SK-N-SH treated with all-trans-retinoic acid at 6 μM for 48 hours (cell line): Measurements from ENCODE around the gene DENND1C.

ENCODE experiments used
- ATAC-seq: fragments of 200-7000 bp; cut with Tn5 transposase; 3 replicates; pipeline ENCODE4 v1.9.1; 2020; ENCODE audit warnings: mild to moderate bottlenecking, moderate library complexity
- ARNTL ChIP-seq: fragments of 450-650 bp; formaldehyde crosslinking; IDR thresholded peaks from 2 replicates; pipeline ENCODE4 v1.5.0; 2020; ENCODE audit warnings: low read depth, mild to moderate bottlenecking, moderate library complexity, borderline replicate concordance
- CSDC2 ChIP-seq: fragments of 250-450 bp; sonication (Bioruptor Pico); IDR thresholded peaks from 2 replicates; pipeline ENCODE4 v1.5.0; 2020; ENCODE audit warnings: mild to moderate bottlenecking, moderate library complexity
- CSRNP3 ChIP-seq: fragments of 250-450 bp; sonication (Bioruptor Pico); IDR thresholded peaks from 2 replicates; pipeline ENCODE4 v1.5.1; 2021; ENCODE audit warnings: mild to moderate bottlenecking, moderate library complexity
- ESRRG ChIP-seq: fragments of 250-450 bp; sonication (Bioruptor Pico); IDR thresholded peaks from 2 replicates; pipeline ENCODE4 v1.6.1; 2021; ENCODE audit warnings: mild to moderate bottlenecking
- ISL1 ChIP-seq: fragments of 250-450 bp; sonication (Bioruptor Pico); IDR thresholded peaks from 2 replicates; pipeline ENCODE4 v2.1.2; 2022; ENCODE audit warnings: mild to moderate bottlenecking, moderate library complexity
- OSR1 ChIP-seq: fragments of 250-450 bp; sonication (Bioruptor Pico); IDR thresholded peaks from 2 replicates; pipeline ENCODE4 v1.8.0; 2022; ENCODE audit warnings: moderate library complexity, mild to moderate bottlenecking, inconsistent platforms
- PATZ1 ChIP-seq: fragments of 250-450 bp; sonication (Bioruptor Pico); IDR thresholded peaks from 2 replicates; pipeline ENCODE4 v1.8.0; 2020; ENCODE audit warnings: mild to moderate bottlenecking, moderate library complexity, borderline replicate concordance
- POU6F1 ChIP-seq: fragments of 250-450 bp; sonication (Bioruptor Pico); IDR thresholded peaks from 2 replicates; pipeline ENCODE4 v1.8.0; 2021; ENCODE audit warnings: low read depth, mild to moderate bottlenecking, moderate library complexity, borderline replicate concordance
- PPARA ChIP-seq: fragments of 250-450 bp; sonication (Bioruptor Pico); IDR thresholded peaks from 2 replicates; pipeline ENCODE4 v1.5.0; 2020; ENCODE audit warnings: mild to moderate bottlenecking, borderline replicate concordance
- RARB ChIP-seq: fragments of 250-450 bp; sonication (Bioruptor Pico); IDR thresholded peaks from 2 replicates; pipeline ENCODE4 v1.8.0; 2021; ENCODE audit warnings: mild to moderate bottlenecking, moderate library complexity
- SNAI2 ChIP-seq: fragments of 250-450 bp; sonication (Bioruptor Pico); IDR thresholded peaks from 2 replicates; pipeline ENCODE4 v1.5.0; 2020; ENCODE audit warnings: mild to moderate bottlenecking, moderate library complexity
- TCF4 ChIP-seq: fragments of 250-450 bp; sonication (Bioruptor Pico); IDR thresholded peaks from 2 replicates; pipeline ENCODE4 v1.8.0; 2021; ENCODE audit warnings: mild to moderate bottlenecking, moderate library complexity, borderline replicate concordance
- TOX ChIP-seq: fragments of 250-450 bp; sonication (Bioruptor Pico); IDR thresholded peaks from 2 replicates; pipeline ENCODE4 v1.8.0; 2021; ENCODE audit warnings: mild to moderate bottlenecking, moderate library complexity, borderline replicate concordance
- TSHZ2 ChIP-seq: fragments of 250-450 bp; sonication (Bioruptor Pico); IDR thresholded peaks from 2 replicates; pipeline ENCODE4 v1.5.0; 2020; ENCODE audit warnings: mild to moderate bottlenecking, moderate library complexity
- ZC3H10 ChIP-seq: fragments of 250-450 bp; sonication (Bioruptor Pico); IDR thresholded peaks from 2 replicates; pipeline ENCODE4 v1.5.1; 2021; ENCODE audit warnings: mild to moderate bottlenecking, moderate library complexity
- ZFP3 ChIP-seq: fragments of 250-450 bp; sonication (Bioruptor Pico); IDR thresholded peaks from 2 replicates; pipeline ENCODE4 v1.5.0; 2020; ENCODE audit warnings: mild to moderate bottlenecking, moderate library complexity
- ZFP30 ChIP-seq: fragments of 450-650 bp; formaldehyde crosslinking; IDR thresholded peaks from 2 replicates; pipeline ENCODE4 v1.5.0; 2022; ENCODE audit warnings: mild to moderate bottlenecking, moderate library complexity
- ZNF565 ChIP-seq: fragments of 450-650 bp; formaldehyde crosslinking; conservative IDR thresholded peaks from 2 replicates; pipeline ENCODE4 v1.5.0; 2020; ENCODE audit warnings: low read depth, mild to moderate bottlenecking, moderate library complexity
- ZNF70 ChIP-seq: fragments of 450-650 bp; formaldehyde crosslinking; IDR thresholded peaks from 2 replicates; pipeline ENCODE4 v1.5.0; 2020; ENCODE audit warnings: mild to moderate bottlenecking, moderate library complexity
- ZNF8 ChIP-seq: fragments of 450-650 bp; formaldehyde crosslinking; IDR thresholded peaks from 2 replicates; pipeline ENCODE4 v1.5.0; 2020; ENCODE audit warnings: mild to moderate bottlenecking, moderate library complexity

Gene DENND1C

GRCh38 chr19:6491802-6492592, 10.4 kb upstream of the DENND1C start:
- TF ChIP-seq ZNF565 (CRISPR knock-in tag) (0 out of 2 replicates have a peak, but pooled peaks have one; percentile 46), ZFP3 (CRISPR knock-in tag) (no peak)
- ATAC-seq = no peak

GRCh38 chr19:6490134-6490533, 8.5 kb upstream of the DENND1C start:
- ATAC-seq = no peak
- TF ChIP-seq CSRNP3 (CRISPR knock-in tag) (no peak), SNAI2 (CRISPR knock-in tag) (no peak), TSHZ2 (CRISPR knock-in tag) (no peak), PATZ1 (CRISPR knock-in tag) (no peak), CSDC2 (no peak), ZFP30 (CRISPR knock-in tag) (no peak), ISL1 (CRISPR knock-in tag) (no peak), POU6F1 (CRISPR knock-in tag) (no peak), TCF4 (no peak), ZNF70 (CRISPR knock-in tag) (no peak), ZNF8 (CRISPR knock-in tag) (no peak), ZC3H10 (CRISPR knock-in tag) (no peak), ARNTL (CRISPR knock-in tag) (no peak), OSR1 (CRISPR knock-in tag) (no peak), ZNF565 (CRISPR knock-in tag) (no peak), TOX (CRISPR knock-in tag) (no peak), PPARA (CRISPR knock-in tag) (no peak), RARB (CRISPR knock-in tag) (no peak), ESRRG (no peak)

- TF ChIP-seq ZNF565 (CRISPR knock-in tag) (no peak), SNAI2 (CRISPR knock-in tag) (no peak), ARNTL (CRISPR knock-in tag) (no peak), ZNF8 (CRISPR knock-in tag) (no peak), ISL1 (CRISPR knock-in tag) (no peak), ZC3H10 (CRISPR knock-in tag) (no peak), PPARA (CRISPR knock-in tag) (no peak), CSDC2 (no peak)
- no peak for ATAC-seq
Measured at GRCh38 chr19:6489278-6490061, 7.9 kb upstream of the DENND1C start.
